Fibroblast of pulmonary artery (primary cell): ENCODE results near the gene SH3TC1.

Experiments
- DNase-seq: peaks from one replicate; pipeline ENCODE4 v3.0.0-alpha.2; 2010; ENCODE audit warnings: low read depth
- H3K4me3 ChIP-seq: replicated peaks from 2 replicates; pipeline ENCODE4 v1.5.1; 2011; ENCODE audit warnings: low read depth, mild to moderate bottlenecking, control low read depth, low read length, moderate library complexity
- CTCF ChIP-seq: IDR thresholded peaks from 2 replicates; pipeline ENCODE4 v1.5.1; 2011; ENCODE audit warnings: mild to moderate bottlenecking, control low read depth, low read length, inconsistent platforms; ENCODE audit errors: missing control alignments

SH3TC1 gene

GRCh38 chr4:8282742-8283141 lies 83.7 kb downstream of the SH3TC1 start:
- DNase-seq: no peak
- no peak for TF ChIP-seq CTCF
- H3K4me3 ChIP-seq: no peak overlapping the region

- no peak for TF ChIP-seq CTCF
- H3K4me3 ChIP-seq: no peak overlapping the region
- DNase-seq: no peak
Measured at GRCh38 chr4:8283161-8283560, 84.1 kb downstream of the SH3TC1 start.

GRCh38 chr4:8283631-8284121 lies 84.6 kb downstream of the SH3TC1 start:
- no peak for TF ChIP-seq CTCF
- DNase-seq: no peak
- H3K4me3 ChIP-seq: no peak overlapping the region

GRCh38 chr4:8284391-8284790 lies 85.3 kb downstream of the SH3TC1 start:
- TF ChIP-seq CTCF: no peak
- no peak for DNase-seq
- no peak overlapping the region for H3K4me3 ChIP-seq

- H3K4me3 ChIP-seq: no peak overlapping the region
- TF ChIP-seq CTCF: no peak
- DNase-seq: no peak
Measured at GRCh38 chr4:8285143-8285975, 86.3 kb downstream of the SH3TC1 start.

- no peak overlapping the region for H3K4me3 ChIP-seq
- no peak for TF ChIP-seq CTCF
- no peak for DNase-seq
Measured at GRCh38 chr4:8285976-8286718, 87.1 kb downstream of the SH3TC1 start.
